Measurements from ENCODE around the gene GRAMD4.
"Not testable (repeated sequence)": the region's sequence is repeated elsewhere in the genome, so short reads cannot be mapped to it uniquely, and the experiment has no call there.

Gene GRAMD4

DNA sequence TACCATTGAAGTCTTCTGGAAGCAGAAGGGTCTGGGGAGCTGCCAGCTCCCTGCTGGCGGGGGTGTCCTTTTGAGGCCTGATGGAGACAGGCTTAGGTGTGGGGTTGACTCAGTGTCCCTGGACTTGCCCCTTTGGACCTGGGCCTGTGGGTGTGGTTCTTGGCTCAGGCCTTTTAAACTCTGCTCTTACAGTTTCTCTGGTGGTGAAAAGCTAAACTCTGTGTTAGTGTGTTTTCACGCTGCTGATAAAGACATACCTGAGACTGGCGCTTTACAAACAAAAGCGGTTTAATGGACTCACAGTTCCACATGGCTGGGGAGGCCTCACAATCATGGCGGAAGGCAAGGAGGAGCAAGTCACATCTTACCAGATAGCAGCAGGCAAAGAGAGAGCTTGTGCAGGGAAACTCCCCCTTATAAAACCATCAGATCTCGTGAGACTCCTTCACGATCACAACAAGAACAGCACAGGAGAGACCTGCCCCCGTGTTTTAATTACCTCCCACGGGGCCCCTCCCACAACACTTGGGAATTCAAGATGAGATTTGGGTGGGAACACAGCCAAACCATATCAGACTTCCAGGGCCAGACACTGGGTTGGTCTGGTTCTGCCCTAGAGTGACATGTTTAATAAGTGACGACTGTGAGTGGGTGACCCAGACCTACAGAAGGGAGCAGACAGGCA, 26.5 kb downstream of the GRAMD4 start:
- TF ChIP-seq, protein P1, sequence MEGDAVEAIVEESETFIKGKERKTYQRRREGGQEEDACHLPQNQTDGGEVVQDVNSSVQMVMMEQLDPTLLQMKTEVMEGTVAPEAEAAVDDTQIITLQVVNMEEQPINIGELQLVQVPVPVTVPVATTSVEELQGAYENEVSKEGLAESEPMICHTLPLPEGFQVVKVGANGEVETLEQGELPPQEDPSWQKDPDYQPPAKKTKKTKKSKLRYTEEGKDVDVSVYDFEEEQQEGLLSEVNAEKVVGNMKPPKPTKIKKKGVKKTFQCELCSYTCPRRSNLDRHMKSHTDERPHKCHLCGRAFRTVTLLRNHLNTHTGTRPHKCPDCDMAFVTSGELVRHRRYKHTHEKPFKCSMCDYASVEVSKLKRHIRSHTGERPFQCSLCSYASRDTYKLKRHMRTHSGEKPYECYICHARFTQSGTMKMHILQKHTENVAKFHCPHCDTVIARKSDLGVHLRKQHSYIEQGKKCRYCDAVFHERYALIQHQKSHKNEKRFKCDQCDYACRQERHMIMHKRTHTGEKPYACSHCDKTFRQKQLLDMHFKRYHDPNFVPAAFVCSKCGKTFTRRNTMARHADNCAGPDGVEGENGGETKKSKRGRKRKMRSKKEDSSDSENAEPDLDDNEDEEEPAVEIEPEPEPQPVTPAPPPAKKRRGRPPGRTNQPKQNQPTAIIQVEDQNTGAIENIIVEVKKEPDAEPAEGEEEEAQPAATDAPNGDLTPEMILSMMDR (conservative IDR thresholded peaks at IDR 0.05; ENCODE audit: low read depth, low read length), result no peak
- DNase-seq (ENCODE audit: low read depth), result no peak
- no peak overlapping the region for H3K4me3 ChIP-seq (ENCODE audit: low read length)

DNA sequence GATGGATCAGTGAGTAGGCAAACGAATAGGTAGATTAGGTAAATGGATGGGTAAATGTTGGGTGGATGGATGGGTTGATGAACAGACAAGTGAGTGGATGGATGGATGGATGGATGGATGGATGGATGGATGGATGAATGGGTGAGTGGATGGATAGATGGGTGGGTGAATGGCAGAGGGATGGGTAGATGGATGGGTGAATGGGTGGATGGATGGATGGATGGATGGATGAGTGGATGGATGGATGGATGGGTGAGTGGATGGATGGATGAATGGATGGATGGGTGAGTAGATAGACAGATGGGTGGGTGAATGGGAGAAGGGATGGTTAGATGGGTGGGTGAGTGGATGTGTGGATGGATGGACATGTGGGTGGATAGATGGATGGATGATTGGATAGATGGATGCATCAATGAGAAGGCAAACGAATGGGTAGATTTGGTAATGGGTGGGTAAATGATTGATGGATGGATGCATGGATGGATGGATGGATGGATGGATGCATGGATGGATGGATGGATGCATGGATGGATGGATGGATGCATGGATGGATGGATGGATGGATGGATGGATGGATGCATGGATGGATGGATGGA, 28.1 kb downstream of the GRAMD4 start:
- H3K4me3 ChIP-seq (ENCODE audit: low read length); DNase-seq (ENCODE audit: low read depth): not testable (repeated sequence)

DNA sequence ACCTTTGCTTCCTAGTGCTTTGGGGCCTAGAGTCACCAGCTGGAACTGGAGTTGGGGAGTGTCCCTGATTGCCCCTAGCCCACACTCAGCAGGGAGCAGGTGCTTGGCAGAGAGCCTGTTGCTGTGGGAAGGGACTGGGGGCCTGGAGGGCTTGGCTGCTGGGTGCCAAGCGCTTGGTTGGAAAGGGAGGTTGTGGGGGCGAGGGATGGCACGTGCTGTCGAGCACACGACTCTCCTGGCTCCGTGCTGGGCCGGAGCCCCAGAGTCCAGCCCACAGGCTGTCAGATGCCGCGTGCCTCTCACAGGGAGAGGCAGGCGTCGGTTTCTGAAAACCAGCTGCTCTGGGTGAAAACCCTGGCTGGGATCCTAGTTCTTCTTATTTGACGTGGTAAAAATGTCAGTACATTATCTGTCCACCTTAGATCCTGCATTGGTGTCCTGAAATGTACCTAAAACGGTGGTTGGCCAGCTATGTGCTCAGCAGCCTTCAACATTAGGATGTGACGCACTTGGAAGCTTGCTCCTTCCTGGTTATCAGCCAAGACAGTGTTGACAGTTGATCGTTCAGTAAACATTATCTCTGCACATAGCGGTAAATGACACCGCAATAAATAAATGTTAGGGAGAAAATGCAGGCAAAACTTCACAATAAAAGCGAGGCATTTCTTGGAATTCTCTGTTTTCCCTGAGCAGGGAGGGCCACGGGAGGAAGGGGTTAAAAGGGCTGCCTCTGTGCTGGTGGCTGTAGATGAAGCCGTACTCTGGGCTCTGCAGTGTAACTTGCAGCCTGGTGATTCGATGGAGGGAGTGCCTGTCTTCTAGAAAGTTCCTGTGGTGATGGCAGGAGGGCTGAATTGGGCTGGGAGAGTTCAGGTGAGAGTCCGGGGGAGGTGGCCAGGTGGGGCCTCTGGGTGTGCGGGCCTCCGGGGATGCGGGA, 29.2 kb downstream of the GRAMD4 start:
- DNase-seq (ENCODE audit: low read depth), result no peak
- H3K4me3 ChIP-seq (ENCODE audit: low read length), result no peak overlapping the region
- TF ChIP-seq, protein P1 (conservative IDR thresholded peaks at IDR 0.05; ENCODE audit: low read depth, low read length), result no peak

DNA sequence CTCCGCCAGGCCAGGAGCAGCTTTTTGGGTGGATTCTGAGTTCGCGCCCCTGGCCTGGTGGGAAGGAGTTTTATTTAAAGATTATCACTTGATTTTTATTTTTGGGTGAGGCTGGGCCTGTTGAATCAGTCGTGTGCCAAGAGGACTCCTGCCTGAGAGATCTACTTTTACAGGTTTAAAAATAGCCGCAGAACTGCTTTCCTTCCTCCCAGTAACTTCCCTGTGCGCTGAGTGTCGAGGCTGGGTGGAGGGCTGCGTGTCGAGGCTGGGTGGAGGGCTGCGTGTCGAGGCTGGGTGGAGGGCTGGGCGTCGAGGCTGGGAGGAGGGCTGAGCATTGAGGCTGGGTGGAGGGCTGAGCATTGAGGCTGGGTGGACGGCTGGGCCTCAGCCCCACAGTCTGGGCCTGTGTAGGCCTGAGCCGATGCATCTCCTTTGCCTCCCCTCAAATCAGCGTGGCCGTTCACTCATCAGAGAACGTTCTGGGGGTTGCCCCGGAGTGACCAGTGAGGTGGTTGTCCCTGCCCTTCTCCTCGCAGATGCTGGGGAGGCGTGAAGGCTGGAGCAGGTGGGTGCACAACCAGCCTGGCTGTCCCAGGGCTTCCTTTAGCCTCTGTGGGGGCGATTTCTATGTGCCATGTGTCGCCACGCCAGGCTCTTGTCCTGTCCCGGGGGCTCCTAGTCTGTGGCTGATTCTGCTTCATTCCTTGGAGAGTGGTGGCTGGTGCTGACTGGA, 30.1 kb downstream of the GRAMD4 start:
- no peak for DNase-seq (ENCODE audit: low read depth)
- no peak overlapping the region for H3K4me3 ChIP-seq (ENCODE audit: low read length)
- TF ChIP-seq, protein P1 (conservative IDR thresholded peaks at IDR 0.05; ENCODE audit: low read depth, low read length), result no peak

DNA sequence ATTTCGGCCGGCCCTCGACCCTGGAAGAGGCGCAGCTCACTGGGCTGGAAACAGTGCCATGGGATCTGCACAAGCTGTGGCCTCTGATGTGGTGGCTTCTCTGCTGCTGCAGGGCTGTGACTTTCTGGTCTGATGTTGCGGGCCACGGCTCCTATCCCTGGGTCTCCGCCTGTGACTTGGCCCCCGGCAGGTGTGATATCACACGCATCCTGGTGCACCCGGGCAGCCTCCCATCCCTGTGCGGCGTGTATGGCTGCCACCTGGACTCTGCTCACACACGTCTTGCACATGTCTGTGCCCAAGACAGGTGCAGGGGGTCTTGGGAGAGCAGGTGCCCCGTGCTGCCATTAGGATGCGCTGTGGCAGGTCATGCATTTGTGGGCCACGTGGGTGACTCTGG, 31.1 kb downstream of the GRAMD4 start:
- no peak overlapping the region for H3K4me3 ChIP-seq (ENCODE audit: low read length)
- DNase-seq (ENCODE audit: low read depth), result no peak
- TF ChIP-seq, protein P1 (conservative IDR thresholded peaks at IDR 0.05; ENCODE audit: low read depth, low read length), result no peak

DNA sequence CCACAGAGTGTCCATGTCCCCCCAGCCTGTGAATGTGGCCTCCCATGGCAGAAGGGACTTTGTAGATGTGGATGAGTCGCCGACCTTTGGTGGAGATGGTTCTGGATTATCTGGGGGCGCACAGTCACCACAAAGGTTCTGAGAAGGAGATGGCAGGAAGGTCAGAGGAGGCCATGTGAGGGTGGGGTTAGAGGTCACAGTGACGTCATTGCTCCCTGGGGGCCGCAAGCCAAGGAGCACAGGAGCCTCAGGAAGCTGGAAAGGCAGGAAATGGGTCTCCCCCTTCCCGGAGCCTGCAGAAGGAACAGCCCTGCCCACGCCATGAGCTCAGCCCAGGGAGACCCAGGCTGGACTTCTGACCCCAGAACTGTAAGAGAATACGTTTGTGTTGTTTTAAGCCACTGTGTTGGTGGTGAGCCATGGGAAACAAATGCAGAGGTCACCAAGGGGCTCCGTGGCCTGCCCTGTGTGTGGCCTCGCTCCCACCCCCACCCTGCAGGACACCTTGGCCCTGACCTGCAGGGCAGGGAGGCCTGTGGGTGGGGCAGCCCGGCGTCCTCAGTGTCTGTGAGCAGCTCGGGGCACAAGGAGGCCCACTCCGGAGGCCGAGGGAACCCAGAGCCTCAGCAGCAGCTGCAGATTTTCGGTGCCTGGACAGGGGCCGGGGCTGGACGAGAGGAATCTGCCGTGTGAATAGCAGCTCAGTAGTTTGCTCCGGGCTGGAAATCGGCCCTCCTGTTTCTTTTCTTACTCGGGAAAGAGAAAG, 32.1 kb downstream of the GRAMD4 start:
- TF ChIP-seq, protein P1 (conservative IDR thresholded peaks at IDR 0.05; ENCODE audit: low read depth, low read length), result no peak
- no peak for DNase-seq (ENCODE audit: low read depth)
- H3K4me3 ChIP-seq (ENCODE audit: low read length), result no peak overlapping the region

All from retinal pigment epithelial cell (primary cell).